ENCODE measurements around the gene WWC2. TPM values are rescaled to one million over a fixed set of nuclear protein-coding genes. Genes with fewer than 3 reads are reported as not detected.

WWC2 gene
- total RNA-seq, 1 donor from 2014 or later, result 48.0 TPM

GRCh38 chr4:183171484-183172267 lies 72.6 kb downstream of the WWC2 start:
- Mint-ChIP-seq H3K36me3 (ENCODE audit: low read depth) (no peaks in the 10 kb centered on the region), H3K4me3 (ENCODE audit: unreplicated experiment) (no peak overlapping the region), H3K27ac (ENCODE audit: unreplicated experiment) (peak overlapping the region; percentile 54), H3K9me3 (ENCODE audit: low read depth) (no peaks in the 10 kb centered on the region), H3K27me3 (ENCODE audit: low read depth) (no peaks in the 10 kb centered on the region), H3K4me1 (ENCODE audit: low read depth) (peaks cover 66% of the 10 kb centered on the region)
- DNase-seq (ENCODE audit: low spot score), result no peak
- no peak for TF ChIP-seq CTCF (IDR thresholded peaks at IDR 0.05)

DNA sequence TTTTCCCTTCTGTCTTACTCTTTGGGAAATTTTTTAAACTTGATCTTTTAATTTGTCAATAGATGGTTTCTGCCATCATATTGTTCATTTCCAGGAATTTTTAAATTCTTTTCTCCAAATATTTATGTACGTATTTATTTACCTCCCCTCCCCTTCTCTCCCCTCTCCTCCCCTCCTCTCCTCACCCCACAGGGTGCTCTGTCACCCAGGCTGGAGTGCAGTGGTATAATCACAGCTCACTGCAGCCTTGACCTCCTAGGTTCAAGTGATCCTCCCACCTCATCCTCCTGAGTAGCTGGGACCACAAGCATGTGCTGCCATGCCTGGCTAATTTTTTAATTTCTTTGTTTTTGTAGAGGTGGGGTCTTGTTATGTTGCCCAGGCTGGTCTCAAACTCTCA lies 73.8 kb downstream of the WWC2 start:
- no peaks in the 10 kb centered on the region for H3K36me3 Mint-ChIP-seq (ENCODE audit: low read depth)
- no peak for DNase-seq (ENCODE audit: low spot score)
- H3K27ac Mint-ChIP-seq (ENCODE audit: unreplicated experiment), result peak overlapping the region; percentile 24
- H3K27me3 Mint-ChIP-seq (ENCODE audit: low read depth), result no peaks in the 10 kb centered on the region
- no peaks in the 10 kb centered on the region for H3K9me3 Mint-ChIP-seq (ENCODE audit: low read depth)
- H3K4me1 Mint-ChIP-seq (ENCODE audit: low read depth), result peaks cover 64% of the 10 kb centered on the region
- no peak overlapping the region for H3K4me3 Mint-ChIP-seq (ENCODE audit: unreplicated experiment)
- TF ChIP-seq CTCF (IDR thresholded peaks at IDR 0.05), result no peak

GRCh38 chr4:183173580-183174526 lies 74.8 kb downstream of the WWC2 start:
- H3K36me3 Mint-ChIP-seq (ENCODE audit: low read depth), result no peaks in the 10 kb centered on the region
- no peaks in the 10 kb centered on the region for H3K9me3 Mint-ChIP-seq (ENCODE audit: low read depth)
- H3K27ac Mint-ChIP-seq (ENCODE audit: unreplicated experiment), result peak overlapping the region; percentile 47
- no peak overlapping the region for H3K4me3 Mint-ChIP-seq (ENCODE audit: unreplicated experiment)
- DNase-seq (ENCODE audit: low spot score), result no peak
- peaks cover 65% of the 10 kb centered on the region for H3K4me1 Mint-ChIP-seq (ENCODE audit: low read depth)
- TF ChIP-seq CTCF (IDR thresholded peaks at IDR 0.05), result no peak
- H3K27me3 Mint-ChIP-seq (ENCODE audit: low read depth), result no peaks in the 10 kb centered on the region

DNA sequence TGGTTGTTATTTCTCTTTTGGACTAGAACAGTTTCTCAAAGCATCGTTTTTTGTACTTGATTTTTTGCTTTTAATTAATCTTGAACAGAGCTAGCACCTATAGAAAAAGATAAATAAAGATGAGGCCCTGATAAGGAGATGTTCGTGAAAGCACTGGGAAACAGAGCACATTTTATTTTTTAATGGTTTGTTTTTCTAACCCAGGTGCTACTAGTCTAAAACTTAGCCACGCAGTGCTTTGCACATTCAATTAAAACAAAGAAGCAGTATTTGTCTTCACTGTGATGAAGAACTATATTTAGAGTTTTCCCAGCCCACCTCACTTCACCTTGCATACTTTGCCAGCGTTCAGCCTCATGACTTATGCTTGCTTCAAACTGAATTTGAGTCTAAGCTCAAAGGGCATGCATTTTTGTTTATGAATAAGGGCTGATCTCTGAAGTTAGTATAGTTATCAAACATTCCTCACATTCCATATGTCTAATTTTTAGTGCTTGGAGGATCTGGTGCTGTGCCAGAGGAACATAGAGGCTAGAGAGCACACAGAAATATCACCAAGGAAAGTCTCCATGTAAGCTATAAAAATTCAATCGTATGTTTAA lies 76.7 kb downstream of the WWC2 start:
- no peak overlapping the region for H3K4me3 Mint-ChIP-seq (ENCODE audit: unreplicated experiment)
- H3K36me3 Mint-ChIP-seq (ENCODE audit: low read depth), result no peaks in the 10 kb centered on the region
- H3K27ac Mint-ChIP-seq (ENCODE audit: unreplicated experiment), result peak overlapping the region; percentile 46
- no peaks in the 10 kb centered on the region for H3K9me3 Mint-ChIP-seq (ENCODE audit: low read depth)
- no peak for DNase-seq (ENCODE audit: low spot score)
- peaks cover 74% of the 10 kb centered on the region for H3K4me1 Mint-ChIP-seq (ENCODE audit: low read depth)
- no peak for TF ChIP-seq CTCF (IDR thresholded peaks at IDR 0.05)
- H3K27me3 Mint-ChIP-seq (ENCODE audit: low read depth), result no peaks in the 10 kb centered on the region

DNA sequence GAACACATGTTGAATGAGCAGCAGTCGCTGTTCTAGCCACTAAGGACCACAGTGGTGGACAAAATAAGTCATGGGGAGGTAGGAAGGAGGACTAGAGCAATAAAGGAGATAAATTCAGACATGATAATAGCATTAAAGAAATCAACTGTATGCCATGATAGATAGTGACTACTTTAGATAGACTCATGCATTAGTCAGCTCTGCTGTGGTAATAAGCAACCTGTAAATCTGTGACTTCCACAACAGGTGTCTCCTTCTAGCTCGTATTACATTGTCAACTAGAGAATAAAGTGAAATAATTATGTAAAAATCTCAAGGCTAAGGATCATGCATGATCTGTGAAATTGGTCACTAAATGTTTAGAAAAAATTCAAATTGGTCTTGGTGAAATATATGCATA lies 77.9 kb downstream of the WWC2 start:
- TF ChIP-seq CTCF (IDR thresholded peaks at IDR 0.05), result no peak
- H3K27ac Mint-ChIP-seq (ENCODE audit: unreplicated experiment), result no peak overlapping the region
- no peaks in the 10 kb centered on the region for H3K27me3 Mint-ChIP-seq (ENCODE audit: low read depth)
- no peaks in the 10 kb centered on the region for H3K36me3 Mint-ChIP-seq (ENCODE audit: low read depth)
- H3K9me3 Mint-ChIP-seq (ENCODE audit: low read depth), result no peaks in the 10 kb centered on the region
- DNase-seq (ENCODE audit: low spot score), result no peak
- no peak overlapping the region for H3K4me3 Mint-ChIP-seq (ENCODE audit: unreplicated experiment)
- peaks cover 66% of the 10 kb centered on the region for H3K4me1 Mint-ChIP-seq (ENCODE audit: low read depth)
